ENCODE data around the gene SLC36A4. TPM values are rescaled to one million over a fixed set of nuclear protein-coding genes. Genes with fewer than 3 reads are reported as not detected.

SLC36A4 gene
- total RNA-seq, 1 experiment from 2014 or later = 12.5 TPM

DNA sequence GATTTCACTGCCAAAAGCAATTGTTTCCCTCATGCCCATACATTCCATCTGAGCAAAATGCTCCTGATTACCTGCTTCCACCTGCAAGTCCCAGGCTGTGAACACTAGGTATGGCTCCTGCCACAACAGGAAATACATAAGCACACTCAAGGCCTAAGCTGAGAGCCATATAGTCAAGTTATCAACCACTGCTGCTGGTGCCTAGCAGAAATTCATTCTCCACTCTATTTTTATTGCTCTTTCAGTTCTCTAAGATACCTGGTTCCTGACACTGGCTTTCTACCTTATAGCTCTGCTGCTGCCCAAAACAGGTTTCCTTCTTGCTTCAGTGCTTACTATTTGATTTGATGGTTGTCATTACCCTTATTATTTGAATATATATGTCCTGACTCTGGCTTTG is 31.6 kb downstream of the SLC36A4 start:
- H3K36me3 ChIP-seq (ENCODE audit: control insufficient read depth, insufficient read depth, low read length) = no peaks in the 10 kb centered on the region
- H3K4me1 ChIP-seq = no peaks in the 10 kb centered on the region
- Mint-ChIP-seq H3K4me3 (ENCODE audit: unreplicated experiment) (no peak overlapping the region), H3K4me1 (ENCODE audit: low read depth, unreplicated experiment) (no peaks in the 10 kb centered on the region), H3K27me3 (ENCODE audit: insufficient read depth, unreplicated experiment) (no peaks in the 10 kb centered on the region), H3K36me3 (ENCODE audit: insufficient read depth, unreplicated experiment) (no peaks in the 10 kb centered on the region), H3K9me3 (ENCODE audit: unreplicated experiment) (no peaks in the 10 kb centered on the region), H3K27ac (ENCODE audit: unreplicated experiment) (no peak overlapping the region)
- BruUV-seq (replicated peaks) = no TSS peak
- no peaks in the 10 kb centered on the region for H3K27me3 ChIP-seq (replicated peaks; ENCODE audit: control insufficient read depth, insufficient read depth, low read length)
- H3K4me3 ChIP-seq (ENCODE audit: low read depth, low read length) = no peak overlapping the region
- ChIA-PET POLR2A (no interaction called here), CTCF (interaction anchor here (0.6 kb wide), 1 partner anchor 292 kb away, joined by 3 read pairs; no protein-coding TSS in a partner anchor)
- intact Hi-C loops (cut with micrococcal nuclease; ENCODE audit: unreplicated experiment) = no loop called here
- no peak for DNase-seq
- H3K9me3 ChIP-seq = no peaks in the 10 kb centered on the region
- TF ChIP-seq CTCF (IDR thresholded peaks at IDR 0.05; ENCODE audit: insufficient read depth in 1 of 2, low read depth in 1 of 2, low read length in 1 of 2, severe bottlenecking in 1 of 2, unreplicated experiment in 1 of 2) = no peak

GRCh38 chr11:93160808-93161207 is 37.0 kb downstream of the SLC36A4 start:
- Mint-ChIP-seq H3K9me3 (ENCODE audit: unreplicated experiment) (no peaks in the 10 kb centered on the region), H3K4me1 (ENCODE audit: low read depth, unreplicated experiment) (no peaks in the 10 kb centered on the region), H3K4me3 (ENCODE audit: unreplicated experiment) (no peak overlapping the region), H3K36me3 (ENCODE audit: insufficient read depth, unreplicated experiment) (peaks cover 6% of the 10 kb centered on the region), H3K27ac (ENCODE audit: unreplicated experiment) (no peak overlapping the region), H3K27me3 (ENCODE audit: insufficient read depth, unreplicated experiment) (no peaks in the 10 kb centered on the region)
- TF ChIP-seq CTCF (IDR thresholded peaks at IDR 0.05; ENCODE audit: insufficient read depth in 1 of 2, low read depth in 1 of 2, low read length in 1 of 2, severe bottlenecking in 1 of 2, unreplicated experiment in 1 of 2) = no peak
- ChIA-PET CTCF (no interaction called here), POLR2A (no interaction called here)
- Histone ChIP-seq H3K27me3 (replicated peaks; ENCODE audit: control insufficient read depth, insufficient read depth, low read length) (no peaks in the 10 kb centered on the region), H3K9me3 (no peaks in the 10 kb centered on the region), H3K4me3 (ENCODE audit: low read depth, low read length) (no peak overlapping the region), H3K36me3 (ENCODE audit: control insufficient read depth, insufficient read depth, low read length) (no peaks in the 10 kb centered on the region), H3K4me1 (no peaks in the 10 kb centered on the region)
- intact Hi-C loops (cut with micrococcal nuclease; ENCODE audit: unreplicated experiment) = no loop called here
- no peak for DNase-seq
- BruUV-seq (replicated peaks) = no TSS peak

DNA sequence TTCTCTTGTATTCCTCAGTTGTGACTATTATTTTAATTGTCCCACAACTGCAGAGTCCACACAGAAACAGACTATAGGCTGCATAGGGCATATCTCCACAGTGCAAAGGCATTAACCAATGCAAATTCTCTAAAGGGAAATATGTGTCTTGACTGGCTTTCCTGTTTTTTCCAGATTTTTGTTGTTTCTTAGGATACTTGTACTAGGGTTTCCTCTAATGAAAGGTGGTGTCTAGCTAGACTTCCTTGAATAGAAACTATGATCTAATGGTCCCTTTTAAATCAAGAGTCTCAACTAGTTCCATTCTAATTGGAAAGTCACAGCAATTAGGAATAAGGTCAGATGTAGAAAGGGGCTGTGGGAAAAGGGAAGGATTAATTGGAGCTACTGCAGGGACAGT is 37.6 kb downstream of the SLC36A4 start:
- Mint-ChIP-seq H3K4me1 (ENCODE audit: low read depth, unreplicated experiment) (no peaks in the 10 kb centered on the region), H3K4me3 (ENCODE audit: unreplicated experiment) (no peak overlapping the region), H3K36me3 (ENCODE audit: insufficient read depth, unreplicated experiment) (peaks cover 6% of the 10 kb centered on the region), H3K9me3 (ENCODE audit: unreplicated experiment) (no peaks in the 10 kb centered on the region), H3K27ac (ENCODE audit: unreplicated experiment) (no peak overlapping the region), H3K27me3 (ENCODE audit: insufficient read depth, unreplicated experiment) (no peaks in the 10 kb centered on the region)
- CTCF ChIA-PET = no interaction called here
- no TSS peak for BruUV-seq (replicated peaks)
- no peak for DNase-seq
- no peaks in the 10 kb centered on the region for H3K27me3 ChIP-seq (replicated peaks; ENCODE audit: control insufficient read depth, insufficient read depth, low read length)
- intact Hi-C loops (cut with micrococcal nuclease; ENCODE audit: unreplicated experiment) = no loop called here
- no peak for TF ChIP-seq CTCF (IDR thresholded peaks at IDR 0.05; ENCODE audit: insufficient read depth in 1 of 2, low read depth in 1 of 2, low read length in 1 of 2, severe bottlenecking in 1 of 2, unreplicated experiment in 1 of 2)
- POLR2A ChIA-PET = no interaction called here
- H3K36me3 ChIP-seq (ENCODE audit: control insufficient read depth, insufficient read depth, low read length) = no peaks in the 10 kb centered on the region
- H3K4me1 ChIP-seq = no peaks in the 10 kb centered on the region
- no peak overlapping the region for H3K4me3 ChIP-seq (ENCODE audit: low read depth, low read length)
- H3K9me3 ChIP-seq = no peaks in the 10 kb centered on the region
